HG03159 (cell line): ENCODE data around the gene TCHP.

Experiments used
- ATAC-seq: cut with Tn5 transposase; IDR thresholded peaks from one replicate; pipeline ENCODE4 v1.9.1; 2021; ENCODE audit warnings: mild to moderate bottlenecking, moderate library complexity; ENCODE audit not compliant: unreplicated experiment

Gene TCHP

GRCh38 chr12:109961201-109961600 is 61.1 kb downstream of the TCHP start:
- no peak for ATAC-seq

GRCh38 chr12:109961612-109962011 is 61.5 kb downstream of the TCHP start:
- ATAC-seq: no peak

- ATAC-seq: no peak
Observed at GRCh38 chr12:109962398-109962797, 62.3 kb downstream of the TCHP start.

- no peak for ATAC-seq
Observed at GRCh38 chr12:109963330-109963729, 63.3 kb downstream of the TCHP start.

- no peak for ATAC-seq
Observed at GRCh38 chr12:109963743-109964429, 63.8 kb downstream of the TCHP start.

GRCh38 chr12:109966546-109966945 is 66.5 kb downstream of the TCHP start:
- no peak for ATAC-seq

- no peak for ATAC-seq
Observed at GRCh38 chr12:109967383-109968031, 67.4 kb downstream of the TCHP start.
